IMR-90 (cell line): ENCODE results near the gene SDR9C7. TPM values are rescaled to one million over a fixed set of nuclear protein-coding genes. Genes with fewer than 3 reads are reported as not detected.

Experiments
- ATAC-seq: fragments of 200-7000 bp; cut with Tn5 transposase; 2 replicates; pipeline ENCODE4 v1.9.1; 2020; ENCODE audit warnings: low read depth, mild to moderate bottlenecking, moderate library complexity
- BruUV-seq: library from RNA; stranded (reverse); fragments of 400-500 nt; replicated peaks from 2 replicates; lab custom pipeline; 2021; lab: Mats Ljungman, UMichigan
- CTCF ChIA-PET: fragments of 300-600 bp; formaldehyde crosslinking; extraction: SDS; loops from one replicate; lab custom pipeline; 2021; ENCODE audit warnings: antibody characterized with exemption; lab: Yijun Ruan, JAX
- POLR2A ChIA-PET: fragments of 300-600 bp; sonication (Branson Sonifier 250); formaldehyde crosslinking; loops from one replicate; lab custom pipeline; 2022; ENCODE audit warnings: antibody characterized with exemption; ENCODE audit not compliant: unreplicated experiment; lab: Charles Lee
- DNase-seq: peaks from one replicate; pipeline ENCODE4 v3.0.0; 2013
- H2AFZ ChIP-seq: replicated peaks from 2 replicates; pipeline ENCODE3; 2013; ENCODE audit warnings: low read length, mild to moderate bottlenecking; ENCODE audit not compliant: poor library complexity
- H2AK5ac ChIP-seq: 2 replicates; pipeline ENCODE4 v1.6.1; 2013; ENCODE audit warnings: low read depth, low read length, inconsistent platforms
- H2AK9ac ChIP-seq: replicated peaks from 2 replicates; pipeline ENCODE3; 2013; ENCODE audit warnings: mild to moderate bottlenecking, low read depth, low read length, moderate library complexity; ENCODE audit not compliant: poor library complexity
- H2BK120ac ChIP-seq: 2 replicates; pipeline ENCODE4 v1.6.1; 2013; ENCODE audit warnings: low read depth, low read length, inconsistent platforms
- H2BK15ac ChIP-seq: 3 replicates; pipeline ENCODE4 v1.6.1; 2013; ENCODE audit warnings: low read depth, low read length, inconsistent platforms
- H2BK20ac ChIP-seq: 2 replicates; pipeline ENCODE4 v1.6.1; 2013; ENCODE audit warnings: low read depth, mild to moderate bottlenecking, inconsistent platforms, low read length, moderate library complexity
- H2BK5ac ChIP-seq: 2 replicates; pipeline ENCODE4 v1.6.1; 2013; ENCODE audit warnings: mild to moderate bottlenecking, low read depth, low read length, inconsistent platforms; ENCODE audit not compliant: poor library complexity, severe bottlenecking
- H3K14ac ChIP-seq: replicated peaks from 2 replicates; pipeline ENCODE4 v1.6.1; 2013; ENCODE audit warnings: low read depth, low read length, inconsistent platforms
- H3K18ac ChIP-seq: 2 replicates; pipeline ENCODE4 v1.6.1; 2013; ENCODE audit warnings: low read depth, low read length, control low read depth
- H3K23ac ChIP-seq: 2 replicates; pipeline ENCODE4 v1.6.1; 2013; ENCODE audit warnings: low read depth, low read length, inconsistent platforms
- H3K27ac ChIP-seq: 2 replicates; pipeline ENCODE4 v1.5.1; 2013; ENCODE audit warnings: mild to moderate bottlenecking, control low read depth, low read length; ENCODE audit not compliant: insufficient read depth
- H3K27me3 ChIP-seq: 2 replicates; pipeline ENCODE4 v1.6.1; 2013; ENCODE audit warnings: low read length; ENCODE audit not compliant: control insufficient read depth, insufficient read depth
- H3K36me3 ChIP-seq: 2 replicates; pipeline ENCODE4 v1.6.1; 2013; ENCODE audit warnings: low read length, mixed read lengths; ENCODE audit not compliant: control insufficient read depth, insufficient read depth
- H3K4ac ChIP-seq: 2 replicates; pipeline ENCODE4 v1.6.1; 2013; ENCODE audit warnings: low read depth, low read length, inconsistent platforms
- H3K4me1 ChIP-seq: 2 replicates; pipeline ENCODE4 v1.6.1; 2013; ENCODE audit warnings: low read length, mixed read lengths; ENCODE audit not compliant: control insufficient read depth, insufficient read depth
- H3K4me2 ChIP-seq: 2 replicates; pipeline ENCODE4 v1.6.1; 2013; ENCODE audit warnings: low read depth, mild to moderate bottlenecking, control low read depth, low read length, moderate library complexity
- H3K4me3 ChIP-seq: 2 replicates; pipeline ENCODE4 v1.5.1; 2013; ENCODE audit warnings: low read depth, mild to moderate bottlenecking, control low read depth, low read length, moderate library complexity; ENCODE audit not compliant: insufficient read depth
- H3K56ac ChIP-seq: 2 replicates; pipeline ENCODE4 v1.6.1; 2013; ENCODE audit warnings: low read length, inconsistent platforms; ENCODE audit not compliant: insufficient read depth; ENCODE audit errors: extremely low read depth
- H3K79me1 ChIP-seq, 2 experiments: 2 replicates each; pipeline ENCODE4 v1.6.1; 2013; ENCODE audit warnings: low read length in 2 of 2, inconsistent platforms in 1 of 2, low read depth in 1 of 2
- H3K9ac ChIP-seq: 2 replicates; pipeline ENCODE4 v1.6.1; 2013; ENCODE audit warnings: low read depth, low read length, control low read depth
- H3K9me1 ChIP-seq: 2 replicates; pipeline ENCODE4 v1.6.1; 2013; ENCODE audit warnings: low read length, inconsistent platforms; ENCODE audit not compliant: insufficient read depth
- H3K9me3 ChIP-seq: 2 replicates; pipeline ENCODE4 v1.6.1; 2013; ENCODE audit warnings: low read length; ENCODE audit not compliant: control insufficient read depth, insufficient read depth
- H4K20me1 ChIP-seq: 2 replicates; pipeline ENCODE4 v1.6.1; 2013; ENCODE audit warnings: low read length, inconsistent platforms; ENCODE audit not compliant: insufficient read depth
- H4K5ac ChIP-seq: 2 replicates; pipeline ENCODE4 v1.6.1; 2013; ENCODE audit warnings: mild to moderate bottlenecking, low read depth, low read length, control low read depth
- H4K8ac ChIP-seq, 2 experiments: 2 replicates each; pipeline ENCODE4 v1.6.1; 2013; ENCODE audit warnings: low read depth in 2 of 2, low read length in 2 of 2, control low read depth in 1 of 2, inconsistent platforms in 1 of 2
- H4K91ac ChIP-seq: 2 replicates; pipeline ENCODE4 v1.6.1; 2013; ENCODE audit warnings: low read depth, low read length, inconsistent platforms; ENCODE audit not compliant: insufficient read depth
- BHLHE40 ChIP-seq: fragments of 150-350 bp; IDR thresholded peaks from 2 replicates; pipeline ENCODE4 v1.6.1; 2016; ENCODE audit warnings: mild to moderate bottlenecking, low read depth, low read length
- CEBPB ChIP-seq: IDR thresholded peaks from 2 replicates; pipeline ENCODE4 v1.6.1; 2012; ENCODE audit warnings: low read depth, low read length, improper control_type of control experiment
- CHD1 ChIP-seq: IDR thresholded peaks from 2 replicates; pipeline ENCODE4 v1.6.1; 2012; ENCODE audit warnings: low read depth, low read length, improper control_type of control experiment
- CTCF ChIP-seq: conservative IDR thresholded peaks from 2 replicates; pipeline ENCODE4 v1.5.1; 2012; ENCODE audit warnings: mild to moderate bottlenecking, low read depth, low read length, improper control_type of control experiment
- ELK1 ChIP-seq: fragments of 150-350 bp; IDR thresholded peaks from 2 replicates; pipeline ENCODE4 v1.6.1; 2016; ENCODE audit warnings: low read depth, mild to moderate bottlenecking, low read length, moderate library complexity, borderline replicate concordance
- FOS ChIP-seq: fragments of 150-350 bp; IDR thresholded peaks from 2 replicates; pipeline ENCODE4 v1.6.1; 2016; ENCODE audit warnings: low read depth, low read length
- MAFK ChIP-seq: IDR thresholded peaks from 2 replicates; pipeline ENCODE4 v1.6.1; 2012; ENCODE audit warnings: low read depth, low read length, improper control_type of control experiment
- MAZ ChIP-seq: IDR thresholded peaks from 2 replicates; pipeline ENCODE4 v1.6.1; 2012; ENCODE audit warnings: low read depth, mild to moderate bottlenecking, low read length, improper control_type of control experiment, moderate library complexity, borderline replicate concordance
- MXI1 ChIP-seq: IDR thresholded peaks from 2 replicates; pipeline ENCODE4 v1.6.1; 2012; ENCODE audit warnings: low read depth, mild to moderate bottlenecking, low read length, moderate library complexity, borderline replicate concordance
- NFE2L2 ChIP-seq: fragments of 150-350 bp; IDR thresholded peaks from 2 replicates; pipeline ENCODE4 v1.6.1; 2016; ENCODE audit warnings: low read depth, mild to moderate bottlenecking, low read length
- POLR2A ChIP-seq: IDR thresholded peaks from 2 replicates; pipeline ENCODE4 v1.6.1; 2012; ENCODE audit warnings: mild to moderate bottlenecking, low read depth, low read length
- RAD21 ChIP-seq: IDR thresholded peaks from 2 replicates; pipeline ENCODE4 v1.6.1; 2012; ENCODE audit warnings: low read length, improper control_type of control experiment
- RCOR1 ChIP-seq: IDR thresholded peaks from 2 replicates; pipeline ENCODE4 v1.6.1; 2012; ENCODE audit warnings: mild to moderate bottlenecking, low read length, improper control_type of control experiment; ENCODE audit not compliant: insufficient replicate concordance
- RFX5 ChIP-seq: IDR thresholded peaks from 2 replicates; pipeline ENCODE4 v1.8.0; 2012; ENCODE audit warnings: low read depth, mild to moderate bottlenecking, low read length, moderate library complexity
- SMC3 ChIP-seq: fragments of 150-350 bp; IDR thresholded peaks from 2 replicates; pipeline ENCODE4 v1.6.1; 2016; ENCODE audit warnings: low read depth, mild to moderate bottlenecking, antibody characterized with exemption, low read length, moderate library complexity
- USF2 ChIP-seq: fragments of 150-350 bp; IDR thresholded peaks from 2 replicates; pipeline ENCODE4 v1.6.1; 2017; ENCODE audit warnings: mild to moderate bottlenecking, antibody characterized with exemption, low read length, low read depth
- dilution Hi-C: fragments of 300-500 bp; cut with HindIII; formaldehyde crosslinking; loops from one replicate; pipeline ENCODE4 v1.14.3; 2018; ENCODE audit warnings: low sequenced_read_pairs; ENCODE audit not compliant: unreplicated experiment
- in situ Hi-C: fragments of 300-500 bp; cut with MboI; formaldehyde crosslinking; loops from 3 replicates; pipeline ENCODE4 v1.14.3; 2019; ENCODE audit warnings: low sequenced_read_pairs, inconsistent platforms, mixed read lengths
- intact Hi-C: fragments of 100-400 bp; cut with micrococcal nuclease; formaldehyde crosslinking; loops from 2 replicates; pipeline ENCODE4 v1.10.0; 2022
- polyA plus RNA-seq, 3 experiments: library from polyadenylated mRNA; depleted of rRNA; stranded (reverse); fragments of >200 nt; gene quantifications; 2 replicates each; pipeline ENCODE4 v1.2.3, GENCODE V29; 2012; ENCODE audit warnings: low replicate concordance in 1 of 3
- total RNA-seq: library from RNA; depleted of rRNA; stranded (reverse); fragments of >200 nt; gene quantifications from 2 replicates; pipeline ENCODE4 v1.2.3, GENCODE V29; 2012

The SDR9C7 gene
- total and polyA plus RNA-seq, 2 of the 4 experiments (the other 2 are of a cell fraction), result not detected

- H3K14ac ChIP-seq, result no peak overlapping the region
- no peaks in the 10 kb centered on the region for H4K20me1 ChIP-seq
- dilution Hi-C loops (no loop called here), in situ Hi-C loops (no loop called here), intact Hi-C loops (no loop called here)
- no peak overlapping the region for H3K4ac ChIP-seq
- H2BK5ac ChIP-seq, result no peak overlapping the region
- BruUV-seq, result no TSS peak
- no peak for ATAC-seq
- no peak for DNase-seq
- no peak overlapping the region for H3K27ac ChIP-seq
- no peak overlapping the region for H2BK20ac ChIP-seq
- no peak overlapping the region for H4K91ac ChIP-seq
- no peak overlapping the region for H3K18ac ChIP-seq
- H3K23ac ChIP-seq, result no peak overlapping the region
- peaks cover 1% of the 10 kb centered on the region; the same call in 1 of the 2 replicates for H3K9me3 ChIP-seq
- H2AK5ac ChIP-seq, result no peak overlapping the region
- peaks cover 2% of the 10 kb centered on the region for H3K27me3 ChIP-seq
- no peak overlapping the region for H4K5ac ChIP-seq
- H3K36me3 ChIP-seq, result no peaks in the 10 kb centered on the region
- H3K4me2 ChIP-seq, result no peak overlapping the region
- H3K56ac ChIP-seq, result no peak overlapping the region
- H2BK120ac ChIP-seq, result no peak overlapping the region
- no peak overlapping the region for H3K9ac ChIP-seq
- no peak overlapping the region for H3K4me3 ChIP-seq
- ChIA-PET CTCF (no interaction called here), POLR2A (no interaction called here)
- no peak overlapping the region for H4K8ac ChIP-seq
- no peaks in the 10 kb centered on the region for H3K4me1 ChIP-seq
- H2AK9ac ChIP-seq, result no peak overlapping the region
- no peak overlapping the region for H2AFZ ChIP-seq
- no peak overlapping the region for H2BK15ac ChIP-seq
- TF ChIP-seq BHLHE40 (no peak), USF2 (no peak), MAZ (no peak), RAD21 (no peak), ELK1 (no peak), RCOR1 (no peak), CHD1 (no peak), RFX5 (no peak), MXI1 (no peak), CTCF (no peak), MAFK (no peak), FOS (no peak), CEBPB (no peak), NFE2L2 (no peak), POLR2A (no peak), SMC3 (no peak)
- H3K9me1 ChIP-seq, result no peaks in the 10 kb centered on the region
- H3K79me1 ChIP-seq, result no peaks in the 10 kb centered on the region
Measured at GRCh38 chr12:56914256-56914655, 20.0 kb downstream of the SDR9C7 start.
